PC-9 (cell line): ENCODE results near the gene DOK3.

Experiments
- CTCF ChIP-seq: fragments of 200-600 bp; sonication (generic); conservative IDR thresholded peaks from 2 replicates; pipeline ENCODE4 v1.6.1; 2017; ENCODE audit warnings: mixed run types, antibody characterized with exemption, mild to moderate bottlenecking, moderate library complexity
- EZH2 ChIP-seq: fragments of 200-600 bp; sonication (generic); IDR thresholded peaks from 2 replicates; pipeline ENCODE4 v1.8.0; 2017; ENCODE audit warnings: antibody characterized with exemption, low read depth

- TF ChIP-seq CTCF, result no peak
- no peak for TF ChIP-seq EZH2
These were observed 38.1 kb upstream of the DOK3 start for GRCh38 chr5:177547736-177548135.
